ENCODE data around the gene FTCD. TPM values are rescaled to one million over a fixed set of nuclear protein-coding genes. Genes with fewer than 3 reads are reported as not detected.

The FTCD gene
- polyA plus RNA-seq, 3 donors = not detected

GRCh38 chr21:46154955-46155513 is 345 bp downstream of the FTCD start:
- Mint-ChIP-seq H3K36me3 (no peaks in the 10 kb centered on the region), H3K27me3 (ENCODE audit: low read depth in 3 of 3) (peaks cover 0 to 4% (median 0%) of the 10 kb centered on the region in 3 donors), H3K27ac (peak overlapping the region in 1 of 7 donors; percentile 46), H3K9me3 (no peaks in the 10 kb centered on the region), H3K4me3 (no peak overlapping the region), H3K4me1 (no peaks in the 10 kb centered on the region)
- no peaks in the 10 kb centered on the region for H3K27me3 ChIP-seq (ENCODE audit: control insufficient read depth in 2 of 2, insufficient read depth in 2 of 2, low read length in 2 of 2)
- no peaks in the 10 kb centered on the region for H4K20me1 ChIP-seq (ENCODE audit: insufficient read depth, low read length)
- no peaks in the 10 kb centered on the region for H3K79me2 ChIP-seq (ENCODE audit: insufficient read depth, low read length)
- TF ChIP-seq CTCF (IDR thresholded peaks at IDR 0.05) = no peak
- H3K4me2 ChIP-seq (replicated peaks; ENCODE audit: extremely low read depth, low read length, poor library complexity, severe bottlenecking) = no peak overlapping the region
- H3K9ac ChIP-seq (ENCODE audit: insufficient read depth, low read length, poor library complexity, severe bottlenecking) = no peak overlapping the region
- no peak overlapping the region for H3K27ac ChIP-seq (ENCODE audit: low read depth in 1 of 2, low read length in 2 of 2)
- no peak overlapping the region for H2AFZ ChIP-seq (ENCODE audit: insufficient read depth, low read depth, low read length, poor library complexity, severe bottlenecking)
- no peak for DNase-seq
- H3K4me3 ChIP-seq (replicated peaks in 1 of 3; ENCODE audit: low read depth in 2 of 3, low read length in 3 of 3) = no peak overlapping the region
- H3K4me1 ChIP-seq (ENCODE audit: control insufficient read depth in 1 of 2, insufficient read depth in 2 of 2, low read length in 2 of 2) = no peaks in the 10 kb centered on the region
- intact Hi-C loops (cut with micrococcal nuclease) = no loop called here
- H3K36me3 ChIP-seq (replicated peaks in 1 of 2; ENCODE audit: control insufficient read depth in 1 of 2, insufficient read depth in 2 of 2, low read length in 2 of 2) = no peaks in the 10 kb centered on the region
- 95% methylated on average over 16 of the region's 16 CpGs for WGBS (ENCODE audit: insufficient coverage)
- no peaks in the 10 kb centered on the region for H3K9me3 ChIP-seq (replicated peaks in 1 of 2; ENCODE audit: control insufficient read depth in 1 of 2, insufficient read depth in 1 of 2, low read length in 2 of 2)

- no peak for TF ChIP-seq CTCF (IDR thresholded peaks at IDR 0.05)
- no peak for DNase-seq
- Histone ChIP-seq H3K4me1 (ENCODE audit: control insufficient read depth in 1 of 2, insufficient read depth in 2 of 2, low read length in 2 of 2) (no peaks in the 10 kb centered on the region), H3K36me3 (replicated peaks in 1 of 2; ENCODE audit: control insufficient read depth in 1 of 2, insufficient read depth in 2 of 2, low read length in 2 of 2) (no peaks in the 10 kb centered on the region), H2AFZ (ENCODE audit: insufficient read depth, low read depth, low read length, poor library complexity, severe bottlenecking) (no peak overlapping the region), H3K9ac (ENCODE audit: insufficient read depth, low read length, poor library complexity, severe bottlenecking) (no peak overlapping the region), H3K79me2 (ENCODE audit: insufficient read depth, low read length) (no peaks in the 10 kb centered on the region), H3K27me3 (ENCODE audit: control insufficient read depth in 2 of 2, insufficient read depth in 2 of 2, low read length in 2 of 2) (no peaks in the 10 kb centered on the region), H3K9me3 (replicated peaks in 1 of 2; ENCODE audit: control insufficient read depth in 1 of 2, insufficient read depth in 1 of 2, low read length in 2 of 2) (no peaks in the 10 kb centered on the region), H4K20me1 (ENCODE audit: insufficient read depth, low read length) (no peaks in the 10 kb centered on the region), H3K4me3 (replicated peaks in 1 of 3; ENCODE audit: low read depth in 2 of 3, low read length in 3 of 3) (no peak overlapping the region), H3K4me2 (replicated peaks; ENCODE audit: extremely low read depth, low read length, poor library complexity, severe bottlenecking) (no peak overlapping the region), H3K27ac (ENCODE audit: low read depth in 1 of 2, low read length in 2 of 2) (no peak overlapping the region)
- H3K4me1 Mint-ChIP-seq = no peaks in the 10 kb centered on the region
- H3K4me3 Mint-ChIP-seq = no peak overlapping the region
- H3K9me3 Mint-ChIP-seq = no peaks in the 10 kb centered on the region
- peak overlapping the region in 1 of 7 donors; percentile 46 for H3K27ac Mint-ChIP-seq
- H3K27me3 Mint-ChIP-seq (ENCODE audit: low read depth in 3 of 3) = peaks cover 0 to 4% (median 0%) of the 10 kb centered on the region in 3 donors
- WGBS (ENCODE audit: insufficient coverage) = 91% methylated on average over 20 of the region's 39 CpGs
- no peaks in the 10 kb centered on the region for H3K36me3 Mint-ChIP-seq
- intact Hi-C loops (cut with micrococcal nuclease) = no loop called here
Observed at GRCh38 chr21:46154155-46154954, 1.0 kb downstream of the FTCD start.

Data from CD14-positive monocyte (primary cell).